Ovary (tissue), 3 donors: ENCODE results near the gene MCAT.

Experiments used
- EP300 ChIP-seq: sonication (generic); formaldehyde crosslinking; IDR thresholded peaks from one replicate; pipeline ENCODE4 v1.6.1; 2017; ENCODE audit warnings: antibody characterized with exemption
- TF ChIP-seq, protein P1 (sequence below), 3 donors: fragments of 450-650 bp in 2 of 3; fragments of 200-600 bp in 1 of 3; IDR thresholded peaks; one replicate each; pipeline versions ENCODE4 v1.5.1 to v1.8.0; 2016 to 2022; ENCODE audit warnings: antibody characterized with exemption in 3 of 3, mild to moderate bottlenecking in 1 of 3
- donor health status: DM: no; HTN: no; CAD: no.

DNA sequence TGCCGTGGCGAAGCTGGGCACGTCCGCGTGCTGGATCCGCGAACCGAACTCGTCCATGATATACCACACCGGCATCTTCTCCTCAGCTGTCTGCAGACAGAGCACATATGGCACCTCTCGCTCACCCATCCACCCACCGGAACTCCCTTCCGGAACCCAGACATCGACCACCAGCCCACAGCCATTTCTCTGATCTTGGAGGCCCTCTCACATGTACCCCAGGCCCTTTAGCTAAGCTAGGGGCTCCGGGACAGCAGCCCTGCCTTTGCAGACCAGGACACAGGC, 36.7 kb upstream of the MCAT start:
- TF ChIP-seq, protein P1, sequence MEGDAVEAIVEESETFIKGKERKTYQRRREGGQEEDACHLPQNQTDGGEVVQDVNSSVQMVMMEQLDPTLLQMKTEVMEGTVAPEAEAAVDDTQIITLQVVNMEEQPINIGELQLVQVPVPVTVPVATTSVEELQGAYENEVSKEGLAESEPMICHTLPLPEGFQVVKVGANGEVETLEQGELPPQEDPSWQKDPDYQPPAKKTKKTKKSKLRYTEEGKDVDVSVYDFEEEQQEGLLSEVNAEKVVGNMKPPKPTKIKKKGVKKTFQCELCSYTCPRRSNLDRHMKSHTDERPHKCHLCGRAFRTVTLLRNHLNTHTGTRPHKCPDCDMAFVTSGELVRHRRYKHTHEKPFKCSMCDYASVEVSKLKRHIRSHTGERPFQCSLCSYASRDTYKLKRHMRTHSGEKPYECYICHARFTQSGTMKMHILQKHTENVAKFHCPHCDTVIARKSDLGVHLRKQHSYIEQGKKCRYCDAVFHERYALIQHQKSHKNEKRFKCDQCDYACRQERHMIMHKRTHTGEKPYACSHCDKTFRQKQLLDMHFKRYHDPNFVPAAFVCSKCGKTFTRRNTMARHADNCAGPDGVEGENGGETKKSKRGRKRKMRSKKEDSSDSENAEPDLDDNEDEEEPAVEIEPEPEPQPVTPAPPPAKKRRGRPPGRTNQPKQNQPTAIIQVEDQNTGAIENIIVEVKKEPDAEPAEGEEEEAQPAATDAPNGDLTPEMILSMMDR (IDR thresholded peaks at IDR 0.05): no peak
- TF ChIP-seq EP300: no peak
